Mesenchymal stem cell (in vitro differentiated cells and primary cell): Measurements from ENCODE around the gene IL1RAPL1.

ENCODE experiments used
- DNase-seq: peaks from one replicate; pipeline ENCODE4 v3.0.0-alpha.2; 2013
- H2AFZ ChIP-seq: one replicate; pipeline ENCODE4 v1.6.1; 2013; ENCODE audit warnings: low read depth, mild to moderate bottlenecking, control low read depth, inconsistent platforms, low read length, moderate library complexity
- H2AK5ac ChIP-seq: 2 replicates; pipeline ENCODE4 v1.6.1; 2013; ENCODE audit warnings: low read length, moderate library complexity, mild to moderate bottlenecking, inconsistent platforms; ENCODE audit not compliant: severe bottlenecking
- H2BK120ac ChIP-seq: one replicate; pipeline ENCODE4 v1.6.1; 2013; ENCODE audit warnings: low read depth, mild to moderate bottlenecking, inconsistent platforms, low read length, moderate library complexity
- H2BK12ac ChIP-seq, 2 experiments: one replicate each; pipeline ENCODE4 v1.6.1; 2013; ENCODE audit warnings: inconsistent platforms in 2 of 2, low read length in 2 of 2, mild to moderate bottlenecking in 2 of 2, moderate library complexity in 2 of 2, control low read depth in 1 of 2
- H2BK15ac ChIP-seq: one replicate; pipeline ENCODE4 v1.6.1; 2013; ENCODE audit warnings: mild to moderate bottlenecking, low read depth, inconsistent platforms; ENCODE audit not compliant: poor library complexity, severe bottlenecking
- H2BK5ac ChIP-seq: 2 replicates; pipeline ENCODE4 v1.6.1; 2013; ENCODE audit warnings: low read depth, mild to moderate bottlenecking, low read length, control low read depth, inconsistent platforms; ENCODE audit not compliant: poor library complexity, severe bottlenecking
- H3K14ac ChIP-seq, 2 experiments: one replicate each; pipeline ENCODE4 v1.6.1; 2013; ENCODE audit warnings: inconsistent platforms in 2 of 2, low read length in 2 of 2, control low read depth in 1 of 2, mild to moderate bottlenecking in 1 of 2, moderate library complexity in 1 of 2
- H3K18ac ChIP-seq, 2 experiments: one replicate each; pipeline ENCODE4 v1.6.1; 2013; ENCODE audit warnings: inconsistent platforms in 2 of 2, low read length in 2 of 2, control low read depth in 1 of 2, low read depth in 1 of 2, mild to moderate bottlenecking in 1 of 2
- H3K23ac ChIP-seq, 2 experiments: one replicate each; pipeline ENCODE4 v1.6.1; 2013; ENCODE audit warnings: inconsistent platforms in 2 of 2, low read length in 2 of 2, mild to moderate bottlenecking in 2 of 2, moderate library complexity in 2 of 2, control low read depth in 1 of 2
- H3K27ac ChIP-seq: 2 replicates; pipeline ENCODE4 v1.5.1; 2013; ENCODE audit warnings: mild to moderate bottlenecking, moderate library complexity, low read length, control low read depth, inconsistent platforms; ENCODE audit not compliant: poor library complexity, severe bottlenecking
- H3K27me3 ChIP-seq, 2 experiments: 2 replicates each; pipeline versions ENCODE4 v1.6.1 to v1.7.0; 2013; ENCODE audit warnings: low read length in 2 of 2, mild to moderate bottlenecking in 2 of 2, moderate library complexity in 2 of 2, control low read depth in 1 of 2, inconsistent platforms in 1 of 2; ENCODE audit not compliant: control insufficient read depth in 1 of 2, insufficient read depth in 1 of 2
- H3K36me3 ChIP-seq, 2 experiments: 2 replicates each; pipeline versions ENCODE4 v1.6.1 to v1.7.0; 2013; ENCODE audit warnings: low read length in 2 of 2, control low read depth in 1 of 2, inconsistent platforms in 1 of 2, low read depth in 1 of 2, mild to moderate bottlenecking in 1 of 2; ENCODE audit not compliant: insufficient read depth in 2 of 2, control insufficient read depth in 1 of 2
- H3K4ac ChIP-seq, 2 experiments: one replicate each; pipeline ENCODE4 v1.6.1; 2013; ENCODE audit warnings: inconsistent platforms in 2 of 2, low read length in 2 of 2, mild to moderate bottlenecking in 2 of 2, moderate library complexity in 2 of 2, control low read depth in 1 of 2, low read depth in 1 of 2
- H3K4me1 ChIP-seq: 2 replicates; pipeline ENCODE4 v1.6.1; 2013; ENCODE audit warnings: low read depth, low read length, control low read depth; ENCODE audit not compliant: control insufficient read depth, insufficient read depth
- H3K4me2 ChIP-seq: 2 replicates; pipeline ENCODE4 v1.6.1; 2013; ENCODE audit warnings: low read length, mild to moderate bottlenecking, inconsistent platforms; ENCODE audit not compliant: poor library complexity, severe bottlenecking
- H3K4me3 ChIP-seq, 2 experiments: 2 replicates each; pipeline versions ENCODE4 v1.5.1 to v1.7.0; 2013; ENCODE audit warnings: low read length in 2 of 2, mild to moderate bottlenecking in 2 of 2, control low read depth in 1 of 2, low read depth in 1 of 2; ENCODE audit not compliant: insufficient read depth in 1 of 2
- H3K79me1 ChIP-seq: replicated peaks from 2 replicates; pipeline ENCODE4 v1.6.1; 2013; ENCODE audit warnings: mild to moderate bottlenecking, control low read depth, low read length, inconsistent platforms; ENCODE audit not compliant: poor library complexity, severe bottlenecking
- H3K9ac ChIP-seq: 2 replicates; pipeline ENCODE4 v1.7.0; 2013; ENCODE audit warnings: mild to moderate bottlenecking, low read length, moderate library complexity
- H3K9me3 ChIP-seq: 2 replicates; pipeline ENCODE4 v1.7.0; 2013; ENCODE audit warnings: mild to moderate bottlenecking, low read length; ENCODE audit not compliant: control insufficient read depth
- H4K8ac ChIP-seq: one replicate; pipeline ENCODE4 v1.6.1; 2013; ENCODE audit warnings: inconsistent platforms, mild to moderate bottlenecking, low read length, moderate library complexity
- H4K91ac ChIP-seq: one replicate; pipeline ENCODE4 v1.6.1; 2013; ENCODE audit warnings: mild to moderate bottlenecking, low read length, inconsistent platforms
- WGBS: methylation state at CpG from one replicate; pipeline ENCODE4 v1.1.7; 2013; ENCODE audit warnings: mixed read lengths; 5-methylcytosine and 5-hydroxymethylcytosine counted together

The IL1RAPL1 gene

GRCh38 chrX:29496636-29497180, 909.5 kb downstream of the IL1RAPL1 start:
- no peak for DNase-seq
- Histone ChIP-seq H3K23ac (no peak overlapping the region), H3K4me1 (no peaks in the 10 kb centered on the region), H3K9ac (no peak overlapping the region), H3K27me3 (no peaks in the 10 kb centered on the region), H3K36me3 (no peaks in the 10 kb centered on the region), H3K18ac (no peak overlapping the region), H3K79me1 (no peaks in the 10 kb centered on the region), H4K91ac (no peak overlapping the region), H3K9me3 (no peaks in the 10 kb centered on the region), H3K27ac (no peak overlapping the region), H2BK5ac (no peak overlapping the region), H2AFZ (no peak overlapping the region), H4K8ac (no peak overlapping the region), H2BK15ac (no peak overlapping the region), H2BK12ac (no peak overlapping the region), H3K4me2 (no peak overlapping the region), H2AK5ac (no peak overlapping the region), H3K14ac (no peak overlapping the region), H2BK120ac (no peak overlapping the region), H3K4ac (no peak overlapping the region), H3K4me3 (no peak overlapping the region)
- 100% methylated on average over 1 of the region's 2 CpGs for WGBS

DNA sequence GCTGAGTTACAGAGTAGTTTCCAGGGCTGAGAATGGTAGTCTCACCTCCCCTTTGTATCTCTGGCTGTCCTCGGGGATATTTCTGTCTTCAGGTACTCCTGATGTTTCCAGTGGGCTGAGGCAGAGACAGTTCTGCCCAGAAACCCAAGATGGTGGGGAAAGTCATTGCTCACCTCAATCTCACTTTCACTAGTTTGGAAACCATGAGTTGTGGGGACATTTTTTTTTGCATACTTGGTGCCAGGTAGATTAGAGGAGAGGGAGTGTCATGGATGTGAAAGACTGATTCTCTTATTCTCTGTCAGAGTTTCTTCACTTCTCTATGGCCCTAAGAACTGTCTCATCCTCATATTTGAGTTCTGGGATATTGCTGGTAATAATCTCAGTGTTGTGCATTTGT, 919.5 kb downstream of the IL1RAPL1 start:
- Histone ChIP-seq H2BK12ac (no peak overlapping the region), H3K14ac (no peak overlapping the region), H2AK5ac (no peak overlapping the region), H3K9ac (no peak overlapping the region), H3K4ac (no peak overlapping the region), H4K91ac (no peak overlapping the region), H3K27me3 (no peaks in the 10 kb centered on the region), H3K18ac (no peak overlapping the region), H3K4me2 (no peak overlapping the region), H3K4me1 (no peaks in the 10 kb centered on the region), H2AFZ (no peak overlapping the region), H2BK5ac (no peak overlapping the region), H3K4me3 (no peak overlapping the region), H2BK15ac (no peak overlapping the region), H3K27ac (no peak overlapping the region), H3K23ac (no peak overlapping the region), H4K8ac (no peak overlapping the region), H3K36me3 (no peaks in the 10 kb centered on the region), H3K9me3 (no peaks in the 10 kb centered on the region), H2BK120ac (no peak overlapping the region), H3K79me1 (no peaks in the 10 kb centered on the region)
- 100% methylated on average over 1 of the region's 1 CpG for WGBS
- DNase-seq, result no peak

GRCh38 chrX:29518100-29518499, 930.9 kb downstream of the IL1RAPL1 start:
- Histone ChIP-seq H4K91ac (no peak overlapping the region), H3K27me3 (no peaks in the 10 kb centered on the region), H3K36me3 (no peaks in the 10 kb centered on the region), H3K27ac (no peak overlapping the region), H3K4me3 (no peak overlapping the region), H2BK5ac (no peak overlapping the region), H4K8ac (no peak overlapping the region), H2BK12ac (no peak overlapping the region), H2BK120ac (no peak overlapping the region), H3K23ac (no peak overlapping the region), H3K4ac (no peak overlapping the region), H3K4me1 (no peaks in the 10 kb centered on the region), H3K14ac (no peak overlapping the region), H3K18ac (no peak overlapping the region), H3K4me2 (no peak overlapping the region), H2AK5ac (no peak overlapping the region), H3K9me3 (no peaks in the 10 kb centered on the region), H3K79me1 (no peaks in the 10 kb centered on the region), H3K9ac (no peak overlapping the region), H2BK15ac (no peak overlapping the region), H2AFZ (no peak overlapping the region)
- 80% methylated on average over 4 of the region's 4 CpGs for WGBS
- no peak for DNase-seq

DNA sequence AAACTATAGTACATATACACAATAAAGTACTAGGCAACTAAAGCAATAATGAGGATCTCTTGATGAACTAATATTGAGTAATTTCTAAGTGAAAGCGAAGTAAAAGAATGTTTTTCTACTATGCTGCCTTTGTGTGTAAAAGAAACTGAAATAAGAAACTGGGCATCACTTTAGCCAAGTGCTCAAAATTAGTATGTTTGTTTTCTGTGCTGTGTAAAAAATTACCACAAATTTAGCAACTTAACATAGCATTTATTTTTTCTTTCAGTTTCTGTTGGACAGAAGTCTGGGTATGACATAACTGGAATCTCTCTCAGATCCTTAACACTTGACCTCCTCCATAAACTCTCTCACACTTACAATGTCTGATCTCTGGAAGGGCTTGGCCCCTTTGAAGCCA, 941.0 kb downstream of the IL1RAPL1 start:
- Histone ChIP-seq H2BK15ac (no peak overlapping the region), H3K9me3 (no peaks in the 10 kb centered on the region), H3K79me1 (no peaks in the 10 kb centered on the region), H4K8ac (no peak overlapping the region), H3K4me2 (no peak overlapping the region), H3K4me1 (no peaks in the 10 kb centered on the region), H2AK5ac (no peak overlapping the region), H2AFZ (no peak overlapping the region), H3K4ac (no peak overlapping the region), H3K27me3 (no peaks in the 10 kb centered on the region), H2BK12ac (no peak overlapping the region), H3K9ac (no peak overlapping the region), H3K36me3 (no peaks in the 10 kb centered on the region), H3K14ac (no peak overlapping the region), H4K91ac (no peak overlapping the region), H3K23ac (no peak overlapping the region), H3K27ac (no peak overlapping the region), H3K4me3 (no peak overlapping the region), H3K18ac (no peak overlapping the region), H2BK5ac (no peak overlapping the region), H2BK120ac (no peak overlapping the region)
- WGBS, result no CpG with 5 or more reads among the region's 1 CpG
- DNase-seq, result peak; percentile 3
